CD4-positive, CD25-positive, alpha-beta regulatory T cell (primary cell): ENCODE data around the gene MFSD12. TPM values are rescaled to one million over a fixed set of nuclear protein-coding genes. Genes with fewer than 3 reads are reported as not detected.

Experiments used
- ATAC-seq, 2 donors: fragments of 150-1000 bp; cut with Tn5 transposase; one replicate each; pipeline ENCODE4 v1.10.0; 2021; ENCODE audit warnings: low read depth in 2 of 2, moderate number of reproducible peaks in 2 of 2, moderate library complexity in 1 of 2
- DNase-seq, 3 donors: peaks; one replicate each; pipeline versions ENCODE4 v3.0.0 to v3.0.0-alpha.2; 2012 to 2022; ENCODE audit warnings: mixed read lengths in 1 of 3
- H3K27ac ChIP-seq: one replicate; pipeline ENCODE4 v1.7.0; 2013; ENCODE audit warnings: mild to moderate bottlenecking, low read length; ENCODE audit not compliant: insufficient read depth, poor library complexity, severe bottlenecking
- H3K27me3 ChIP-seq: one replicate; pipeline ENCODE4 v1.7.0; 2013; ENCODE audit warnings: low read length; ENCODE audit not compliant: control insufficient read depth, insufficient read depth
- H3K36me3 ChIP-seq: one replicate; pipeline ENCODE4 v1.7.0; 2013; ENCODE audit warnings: mild to moderate bottlenecking, low read length, moderate library complexity; ENCODE audit not compliant: control insufficient read depth, insufficient read depth
- H3K4me1 ChIP-seq: 2 replicates; pipeline ENCODE4 v1.7.0; 2013; ENCODE audit warnings: mild to moderate bottlenecking, low read length; ENCODE audit not compliant: insufficient read depth, control insufficient read depth, poor library complexity, severe bottlenecking
- H3K4me3 ChIP-seq: one replicate; pipeline ENCODE4 v1.7.0; 2013; ENCODE audit warnings: low read depth, mild to moderate bottlenecking, low read length, moderate library complexity
- H3K9me3 ChIP-seq, 2 experiments: 1 replicate in 1 of 2; 2 replicates in 1 of 2; pipeline ENCODE4 v1.7.0; 2013; ENCODE audit warnings: low read length in 2 of 2, mild to moderate bottlenecking in 1 of 2, moderate library complexity in 1 of 2; ENCODE audit not compliant: control insufficient read depth in 2 of 2
- H3K27ac Mint-ChIP-seq, 3 donors: one replicate each; pipeline ENCODE4 v1.8.0; 2020 to 2022; ENCODE audit warnings: mild to moderate bottlenecking in 3 of 3, mixed read lengths in 3 of 3, moderate library complexity in 2 of 3
- H3K27me3 Mint-ChIP-seq: one replicate; pipeline ENCODE4 v1.8.0; 2022; ENCODE audit warnings: mild to moderate bottlenecking, mixed read lengths
- H3K36me3 Mint-ChIP-seq: one replicate; pipeline ENCODE4 v1.8.0; 2020; ENCODE audit warnings: mixed read lengths
- H3K4me1 Mint-ChIP-seq, 4 donors: one replicate each; pipeline ENCODE4 v1.8.0; 2020 to 2022; ENCODE audit warnings: mixed read lengths in 4 of 4, mild to moderate bottlenecking in 1 of 4
- H3K4me3 Mint-ChIP-seq, 4 donors: one replicate each; pipeline ENCODE4 v1.8.0; 2020 to 2022; ENCODE audit warnings: mild to moderate bottlenecking in 4 of 4, mixed read lengths in 4 of 4, moderate library complexity in 3 of 4
- H3K9me3 Mint-ChIP-seq, 7 donors: one replicate each; pipeline ENCODE4 v1.8.0; 2020 to 2022; ENCODE audit warnings: mixed read lengths in 7 of 7, mild to moderate bottlenecking in 3 of 7, moderate library complexity in 2 of 7
- polyA plus RNA-seq, 4 donors: library from polyadenylated mRNA; unstranded; fragments of 300-500 nt; fragmentation: Illumina TruSeq; gene quantifications; one replicate each; pipeline ENCODE4 v1.2.3, GENCODE V29; 2021
- total RNA-seq: library from RNA; stranded (reverse); gene quantifications from one replicate; pipeline ENCODE4 v1.2.3, GENCODE V29; 2022

MFSD12 gene
- total and polyA plus RNA-seq, 5 donors from 2014 or later = 28.5 to 63.8 (median 36.2) TPM

GRCh38 chr19:3496392-3497273 is 60.8 kb downstream of the MFSD12 start:
- Mint-ChIP-seq H3K4me1 (peaks cover 7 to 33% (median 19%) of the 10 kb centered on the region in 4 donors), H3K27me3 (peaks cover 4% of the 10 kb centered on the region), H3K36me3 (peaks cover 18% of the 10 kb centered on the region), H3K4me3 (peak overlapping the region in 1 of 4 donors; percentile 88), H3K27ac (peak overlapping the region in 1 of 3 donors; percentile 9), H3K9me3 (no peaks in the 10 kb centered on the region)
- Histone ChIP-seq H3K4me3 (no peak overlapping the region), H3K27ac (no peak overlapping the region), H3K4me1 (peaks cover 22% of the 10 kb centered on the region), H3K9me3 (no peaks in the 10 kb centered on the region), H3K27me3 (no peaks in the 10 kb centered on the region), H3K36me3 (peaks cover 13% of the 10 kb centered on the region)
- DNase-seq (no peak), ATAC-seq (no peak)

- peak overlapping the region in 1 of 3 donors; percentile 71 for H3K27ac Mint-ChIP-seq
- no peak overlapping the region for H3K27ac ChIP-seq
- no peaks in the 10 kb centered on the region for H3K27me3 ChIP-seq
- no peak overlapping the region for H3K4me3 ChIP-seq
- H3K9me3 Mint-ChIP-seq = no peaks in the 10 kb centered on the region
- H3K4me1 Mint-ChIP-seq = peaks cover 0 to 21% (median 10%) of the 10 kb centered on the region in 4 donors
- peak overlapping the region in 2 of 4 donors; percentile 29 to 81 for H3K4me3 Mint-ChIP-seq
- H3K36me3 ChIP-seq = peaks cover 13% of the 10 kb centered on the region
- peaks cover 18% of the 10 kb centered on the region for H3K36me3 Mint-ChIP-seq
- H3K4me1 ChIP-seq = peaks cover 9% of the 10 kb centered on the region
- H3K9me3 ChIP-seq = no peaks in the 10 kb centered on the region
- DNase-seq (peak in 1 of 3 donors; percentile 63), ATAC-seq (peak in 1 of 2 donors; percentile 30)
- no peaks in the 10 kb centered on the region for H3K27me3 Mint-ChIP-seq
Measured at GRCh38 chr19:3494559-3494958, 62.8 kb downstream of the MFSD12 start.

Other genes with a start within 250 kb of the MFSD12 start
- 17.8 TPM for gene NFIC, start 191.0 kb downstream of the MFSD12 start, total RNA-seq
- 1 to 10 TPM; 3.7 to 5.8 (median 4.0) TPM for gene NFIC, start 191.0 kb downstream of the MFSD12 start, polyA plus RNA-seq
- gene SMIM24, start 77.1 kb downstream of the MFSD12 start, total RNA-seq = 1.4 TPM
- gene SMIM24, start 77.1 kb downstream of the MFSD12 start, polyA plus RNA-seq = not detected
- not detected for gene SMIM44, start 74.1 kb downstream of the MFSD12 start, total RNA-seq
- gene SMIM44, start 74.1 kb downstream of the MFSD12 start, polyA plus RNA-seq = not detected
- gene DOHH, start 56.9 kb downstream of the MFSD12 start, total RNA-seq = 3.5 TPM
- 10 to 100 TPM in 2 of 4 donors, 1 to 10 TPM in 2; 6.0 to 13.9 (median 8.9) TPM for gene DOHH, start 56.9 kb downstream of the MFSD12 start, polyA plus RNA-seq
- gene FZR1, start 51.3 kb downstream of the MFSD12 start, total RNA-seq = 107 TPM
- gene FZR1, start 51.3 kb downstream of the MFSD12 start, polyA plus RNA-seq = 10 to 100 TPM in 2 of 4 donors, 1 to 10 TPM in 2; 9.1 to 11.4 (median 10.3) TPM
- 10.9 TPM for gene TEKTIP1, start 18.4 kb downstream of the MFSD12 start, total RNA-seq
- gene TEKTIP1, start 18.4 kb downstream of the MFSD12 start, polyA plus RNA-seq = under 1 TPM in 1 of 4 donors, not detected in 3; 0.44 TPM
- 47.8 TPM for gene HMG20B, start 15.4 kb upstream of the MFSD12 start, total RNA-seq
- 10 to 100 TPM; 35.4 to 49.3 (median 40.6) TPM for gene HMG20B, start 15.4 kb upstream of the MFSD12 start, polyA plus RNA-seq
- 0.52 TPM for gene GIPC3, start 27.9 kb upstream of the MFSD12 start, total RNA-seq
- under 1 TPM in 1 of 4 donors, not detected in 3; 0.10 TPM for gene GIPC3, start 27.9 kb upstream of the MFSD12 start, polyA plus RNA-seq
- 1.7 TPM for gene TBXA2R, start 49.3 kb upstream of the MFSD12 start, total RNA-seq
- under 1 TPM in 3 of 4 donors, not detected in 1; 0.19 to 0.85 (median 0.61) TPM for gene TBXA2R, start 49.3 kb upstream of the MFSD12 start, polyA plus RNA-seq
- gene CACTIN, start 69.2 kb upstream of the MFSD12 start, total RNA-seq = 32.7 TPM
- 10 to 100 TPM in 1 of 4 donors, 1 to 10 TPM in 3; 2.9 to 10.4 (median 8.9) TPM for gene CACTIN, start 69.2 kb upstream of the MFSD12 start, polyA plus RNA-seq
- 28.1 TPM for gene PIP5K1C, start 142.9 kb upstream of the MFSD12 start, total RNA-seq
- gene PIP5K1C, start 142.9 kb upstream of the MFSD12 start, polyA plus RNA-seq = 1 to 10 TPM; 3.8 to 5.7 (median 4.2) TPM
- gene TJP3, start 150.8 kb upstream of the MFSD12 start, total RNA-seq = 20.6 TPM
- 10 to 100 TPM; 22.9 to 34.4 (median 29.9) TPM for gene TJP3, start 150.8 kb upstream of the MFSD12 start, polyA plus RNA-seq
- gene APBA3, start 204.1 kb upstream of the MFSD12 start, total RNA-seq = 81.0 TPM
- gene APBA3, start 204.1 kb upstream of the MFSD12 start, polyA plus RNA-seq = 10 to 100 TPM; 35.0 to 50.2 (median 44.2) TPM
- 98.0 TPM for gene MRPL54, start 205.1 kb upstream of the MFSD12 start, total RNA-seq
- gene MRPL54, start 205.1 kb upstream of the MFSD12 start, polyA plus RNA-seq = 100 to 1,000 TPM; 143 to 208 (median 177) TPM
- gene RAX2, start 214.6 kb upstream of the MFSD12 start, total RNA-seq = not detected
- under 1 TPM in 2 of 4 donors, not detected in 2; 0.08 to 0.09 TPM for gene RAX2, start 214.6 kb upstream of the MFSD12 start, polyA plus RNA-seq
- gene MATK, start 228.8 kb upstream of the MFSD12 start, total RNA-seq = 1.4 TPM
- gene MATK, start 228.8 kb upstream of the MFSD12 start, polyA plus RNA-seq = 1 to 10 TPM; 1.4 to 4.7 (median 2.3) TPM